ENCODE data around the gene TNIP2.
A peak's percentile ranks its signal among the peaks of the same experiment; 100 is the strongest.

TNIP2 gene, protein sequence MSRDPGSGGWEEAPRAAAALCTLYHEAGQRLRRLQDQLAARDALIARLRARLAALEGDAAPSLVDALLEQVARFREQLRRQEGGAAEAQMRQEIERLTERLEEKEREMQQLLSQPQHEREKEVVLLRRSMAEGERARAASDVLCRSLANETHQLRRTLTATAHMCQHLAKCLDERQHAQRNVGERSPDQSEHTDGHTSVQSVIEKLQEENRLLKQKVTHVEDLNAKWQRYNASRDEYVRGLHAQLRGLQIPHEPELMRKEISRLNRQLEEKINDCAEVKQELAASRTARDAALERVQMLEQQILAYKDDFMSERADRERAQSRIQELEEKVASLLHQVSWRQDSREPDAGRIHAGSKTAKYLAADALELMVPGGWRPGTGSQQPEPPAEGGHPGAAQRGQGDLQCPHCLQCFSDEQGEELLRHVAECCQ

GRCh38 chr4:2755821-2756690 is at the start of gene TNIP2:
TNIP2 (minus strand) TSS chr4:2756336; CDS start chr4:2756289, 47 bp downstream.
- DNase-seq: peak; percentile 82
- Mint-ChIP-seq H3K27me3 (peaks cover 16% of the 10 kb centered on the region), H3K4me1 (peaks cover 32% of the 10 kb centered on the region), H3K9me3 (no peaks in the 10 kb centered on the region), H3K27ac (peak within 1 kb of the TSS; percentile 75), H3K4me3 (peak within 1 kb of the TSS; percentile 74), H3K36me3 (peaks cover 10% of the 10 kb centered on the region)
- CTCF ChIA-PET: no interaction called here

- H3K4me1 Mint-ChIP-seq: peaks cover 17% of the 10 kb centered on the region
- no peak for DNase-seq
- no peak overlapping the region for H3K4me3 Mint-ChIP-seq
- H3K27me3 Mint-ChIP-seq: peaks cover 3% of the 10 kb centered on the region
- H3K27ac Mint-ChIP-seq: no peak overlapping the region
- CTCF ChIA-PET: no interaction called here
- no peaks in the 10 kb centered on the region for H3K9me3 Mint-ChIP-seq
- H3K36me3 Mint-ChIP-seq: no peaks in the 10 kb centered on the region
Measured at GRCh38 chr4:2804973-2805501, 48.9 kb upstream of the TNIP2 start.

DNA sequence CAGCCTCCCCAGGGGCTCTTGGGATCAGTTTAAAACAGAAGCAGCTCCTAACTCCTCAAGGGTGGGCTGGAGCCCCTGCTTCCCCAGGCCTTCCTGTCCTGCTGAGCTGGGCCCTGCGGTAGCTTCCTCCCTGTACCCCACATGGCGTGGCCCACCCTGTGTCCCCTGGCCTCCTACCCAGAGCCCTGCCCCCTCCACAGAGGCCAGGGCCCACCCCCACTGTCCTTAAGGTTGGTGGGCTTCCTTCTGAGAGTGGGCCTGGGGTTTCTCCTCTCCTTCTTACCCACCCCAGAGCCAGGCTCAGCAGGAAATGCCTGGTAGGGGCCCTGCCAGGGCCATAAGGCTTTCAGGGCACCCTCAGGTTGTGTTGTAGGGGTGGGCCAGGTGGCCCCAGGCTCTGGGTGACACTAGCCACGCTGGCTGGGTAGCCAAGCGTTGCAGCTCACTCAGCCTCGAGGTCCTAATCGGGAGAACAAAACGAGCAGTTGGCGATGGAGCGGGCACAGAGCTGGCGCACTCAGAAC is 48.4 kb upstream of the TNIP2 start:
- CTCF ChIA-PET: no interaction called here
- peaks cover 18% of the 10 kb centered on the region for H3K4me1 Mint-ChIP-seq
- H3K4me3 Mint-ChIP-seq: no peak overlapping the region
- DNase-seq: peak; percentile 20
- H3K9me3 Mint-ChIP-seq: no peaks in the 10 kb centered on the region
- H3K36me3 Mint-ChIP-seq: no peaks in the 10 kb centered on the region
- H3K27me3 Mint-ChIP-seq: peaks cover 3% of the 10 kb centered on the region
- H3K27ac Mint-ChIP-seq: no peak overlapping the region

DNA sequence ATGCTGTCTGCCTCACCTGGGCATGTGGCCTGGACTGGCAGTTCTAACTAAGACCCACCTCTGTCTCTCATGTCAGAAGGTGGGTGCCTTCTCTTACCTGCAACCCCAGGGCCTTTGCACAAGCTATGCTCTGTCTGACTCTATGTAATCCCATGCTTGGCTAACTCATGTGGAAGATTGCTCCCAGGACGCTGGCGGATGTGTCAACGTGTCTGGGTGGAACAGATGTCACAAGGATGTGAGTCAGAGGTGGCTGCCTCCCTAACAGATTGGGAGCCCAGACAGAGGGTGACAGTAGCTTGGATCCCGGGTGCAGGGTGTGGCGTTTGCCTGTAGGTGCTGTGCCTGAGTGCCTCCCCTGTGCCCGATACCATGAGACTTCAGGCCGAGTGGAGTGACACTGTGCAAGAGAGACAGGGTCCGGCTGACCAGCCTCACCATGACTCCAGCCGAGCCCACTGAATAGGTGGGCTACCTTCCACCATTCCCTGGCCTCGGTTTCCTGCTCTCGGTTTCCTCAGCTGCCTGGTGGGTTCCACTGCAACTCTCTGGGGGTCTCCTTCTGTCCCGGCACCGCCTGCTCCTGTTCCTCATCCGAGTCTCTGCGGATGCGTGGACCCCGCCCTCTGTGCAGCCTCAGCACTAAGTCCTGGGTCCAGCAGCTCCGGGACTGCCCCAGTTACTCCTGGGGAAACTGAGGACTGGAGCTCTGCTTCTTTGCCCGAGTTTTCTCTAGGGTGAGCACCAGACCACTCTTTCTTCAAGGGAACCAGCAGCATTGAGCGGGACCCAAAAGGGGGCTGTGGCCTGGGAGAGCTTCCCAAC is 47.7 kb upstream of the TNIP2 start:
- Mint-ChIP-seq H3K9me3 (no peaks in the 10 kb centered on the region), H3K4me3 (no peak overlapping the region), H3K4me1 (peaks cover 25% of the 10 kb centered on the region), H3K27ac (no peak overlapping the region), H3K36me3 (no peaks in the 10 kb centered on the region), H3K27me3 (peaks cover 3% of the 10 kb centered on the region)
- peak; percentile 21 for DNase-seq
- CTCF ChIA-PET: no interaction called here

GRCh38 chr4:2802618-2803531 is 46.7 kb upstream of the TNIP2 start:
- Mint-ChIP-seq H3K27me3 (peaks cover 3% of the 10 kb centered on the region), H3K36me3 (no peaks in the 10 kb centered on the region), H3K4me1 (peaks cover 34% of the 10 kb centered on the region), H3K4me3 (no peak overlapping the region), H3K9me3 (no peaks in the 10 kb centered on the region), H3K27ac (no peak overlapping the region)
- peak; percentile 11 for DNase-seq
- CTCF ChIA-PET: no interaction called here

- peak; percentile 14 for DNase-seq
- peaks cover 52% of the 10 kb centered on the region for H3K4me1 Mint-ChIP-seq
- H3K27ac Mint-ChIP-seq: peak overlapping the region; percentile 80
Measured at GRCh38 chr4:2800691-2801596, 44.8 kb upstream of the TNIP2 start.

DNA sequence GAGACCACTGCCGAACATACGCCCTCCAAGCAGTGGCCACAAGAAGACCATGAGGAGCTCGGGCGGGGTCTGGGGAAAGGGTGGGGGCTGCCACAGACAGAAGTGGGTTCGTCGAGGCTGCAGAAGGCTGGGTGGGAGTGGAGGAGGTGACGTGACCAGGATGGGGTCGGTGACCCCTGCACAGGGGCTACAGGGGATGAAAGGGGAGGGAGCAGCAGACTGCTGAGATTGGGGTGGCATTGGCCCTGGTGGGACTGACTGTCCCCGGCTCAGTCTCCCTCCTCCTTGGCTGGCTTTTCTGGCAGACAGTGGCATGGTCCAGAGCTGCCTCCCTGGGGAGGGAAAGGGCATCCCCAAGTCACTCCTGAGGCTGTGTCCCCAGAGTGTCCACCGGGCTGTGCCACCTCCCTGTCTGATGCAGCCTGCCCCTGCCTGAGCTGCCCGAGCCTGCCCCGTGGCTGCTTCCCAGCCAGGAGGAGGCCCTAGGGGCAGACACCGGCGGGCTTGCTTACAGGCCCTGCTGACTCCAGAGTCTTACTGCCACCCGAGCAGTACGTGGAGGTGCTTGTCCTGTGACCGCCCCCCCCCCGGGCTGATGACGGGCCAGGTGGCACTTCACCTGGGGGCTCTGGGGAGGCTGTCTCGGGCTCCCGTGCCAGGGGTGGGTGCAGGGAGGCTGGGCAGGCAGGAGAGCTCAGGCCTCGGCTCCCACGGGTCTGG is 44.0 kb upstream of the TNIP2 start:
- DNase-seq: no peak
- CTCF ChIA-PET: interaction anchor here (1.1 kb wide), 1 partner anchor 10 kb away, joined by 3 read pairs; no protein-coding TSS in a partner anchor

More at GRCh38 chr4:2800691-2801596, 44.8 kb upstream of the TNIP2 start:
- peak overlapping the region; percentile 56 for H3K4me3 Mint-ChIP-seq
- CTCF ChIA-PET: no interaction called here
- no peaks in the 10 kb centered on the region for H3K9me3 Mint-ChIP-seq
- peaks cover 8% of the 10 kb centered on the region for H3K27me3 Mint-ChIP-seq
- no peaks in the 10 kb centered on the region for H3K36me3 Mint-ChIP-seq

GRCh38 chr4:2799224-2799911 is 43.2 kb upstream of the TNIP2 start:
- Mint-ChIP-seq H3K27ac (peak overlapping the region; percentile 91), H3K9me3 (no peaks in the 10 kb centered on the region), H3K4me1 (peaks cover 64% of the 10 kb centered on the region), H3K36me3 (no peaks in the 10 kb centered on the region), H3K4me3 (peak overlapping the region; percentile 80), H3K27me3 (peaks cover 21% of the 10 kb centered on the region)
- no peak for DNase-seq
- CTCF ChIA-PET: interaction anchor here (1.1 kb wide), 1 partner anchor 9 kb away, joined by 3 read pairs; no protein-coding TSS in a partner anchor

More for the DNA sequence above, 44.0 kb upstream of the TNIP2 start:
- H3K36me3 Mint-ChIP-seq: no peaks in the 10 kb centered on the region
- peak overlapping the region; percentile 80 for H3K4me3 Mint-ChIP-seq
- no peaks in the 10 kb centered on the region for H3K9me3 Mint-ChIP-seq
- H3K27me3 Mint-ChIP-seq: peaks cover 14% of the 10 kb centered on the region
- peak overlapping the region; percentile 84 for H3K27ac Mint-ChIP-seq
- H3K4me1 Mint-ChIP-seq: peaks cover 57% of the 10 kb centered on the region

DNA sequence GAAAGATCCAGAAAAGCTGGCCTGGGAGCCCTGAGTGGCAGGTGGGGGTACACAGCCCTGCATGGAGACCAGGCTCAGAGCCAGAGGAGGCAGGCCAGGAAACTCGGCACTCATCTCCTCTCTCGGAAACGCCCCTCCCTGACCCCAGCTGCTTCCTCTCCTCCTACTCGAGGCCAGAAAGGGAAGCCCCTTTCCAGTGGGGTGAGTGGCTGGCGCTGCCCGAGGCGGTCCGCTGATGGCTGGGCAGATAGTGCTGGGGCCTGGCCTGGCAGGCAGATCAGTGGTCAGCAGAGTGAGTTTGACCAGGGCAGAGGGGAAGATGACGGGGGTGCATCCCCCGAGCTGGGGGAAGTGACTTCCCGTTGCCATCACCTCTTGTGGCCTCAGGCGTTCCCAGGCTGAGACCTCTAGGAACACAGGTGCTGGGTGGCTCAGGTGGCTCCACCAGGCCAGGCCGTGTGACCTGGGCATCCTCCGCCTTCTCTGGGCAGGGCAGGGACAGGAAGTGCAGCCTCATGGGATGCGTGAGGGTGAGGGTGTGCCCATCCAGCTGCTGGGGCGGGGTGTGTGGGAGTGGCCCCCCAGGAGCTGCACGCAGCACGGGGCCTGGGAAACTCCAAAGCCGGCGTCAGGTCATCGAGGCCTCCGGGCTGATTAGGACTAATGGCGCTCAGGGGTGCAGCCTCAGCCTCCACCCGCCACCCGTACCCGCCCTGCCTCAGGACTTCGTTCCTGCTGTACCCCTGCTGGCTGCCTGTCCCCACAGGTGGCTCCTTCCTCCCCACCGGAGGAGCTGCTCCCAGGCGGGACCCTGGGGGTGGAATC is 42.5 kb upstream of the TNIP2 start:
- Mint-ChIP-seq H3K9me3 (no peaks in the 10 kb centered on the region), H3K36me3 (no peaks in the 10 kb centered on the region), H3K27me3 (peaks cover 29% of the 10 kb centered on the region), H3K4me1 (peaks cover 70% of the 10 kb centered on the region), H3K4me3 (peak overlapping the region; percentile 80), H3K27ac (peak overlapping the region; percentile 91)
- CTCF ChIA-PET: interaction anchor here (0.8 to 1.2 kb wide), 4 partner anchors 8 to 137 kb away, joined by 3 to 4 read pairs (median 3); no protein-coding TSS in a partner anchor
- DNase-seq: peak; percentile 74

GRCh38 chr4:2797545-2798305 is 41.6 kb upstream of the TNIP2 start:
- H3K9me3 Mint-ChIP-seq: no peaks in the 10 kb centered on the region
- H3K27me3 Mint-ChIP-seq: peaks cover 32% of the 10 kb centered on the region
- peaks cover 72% of the 10 kb centered on the region for H3K4me1 Mint-ChIP-seq
- H3K4me3 Mint-ChIP-seq: peak overlapping the region; percentile 80
- H3K27ac Mint-ChIP-seq: peak overlapping the region; percentile 91
- peak; percentile 69 for DNase-seq
- CTCF ChIA-PET: interaction anchor here (0.8 to 1.2 kb wide), 3 partner anchors 9 to 138 kb away, joined by 3 to 4 read pairs (median 3); no protein-coding TSS in a partner anchor
- H3K36me3 Mint-ChIP-seq: no peaks in the 10 kb centered on the region
